Activated T-helper 1 cell treated with Interleukin-2 at 50 U/mL for 16 hours (primary cell): ENCODE measurements around the gene TDG.
"Not testable (repeated sequence)": the region's sequence is repeated elsewhere in the genome, so short reads cannot be mapped to it uniquely, and the experiment has no call there.

Experiments used
- DNase-seq: peaks from one replicate; pipeline ENCODE4 v3.0.0-alpha.2; 2020; ENCODE audit warnings: low read depth

TDG gene

GRCh38 chr12:104023710-104024109 lies 58.0 kb downstream of the TDG start:
- no peak for DNase-seq

GRCh38 chr12:104024348-104024747 lies 58.7 kb downstream of the TDG start:
- no peak for DNase-seq

- DNase-seq, result no peak
These were observed 60.1 kb downstream of the TDG start for GRCh38 chr12:104025771-104026170.

GRCh38 chr12:104026841-104027599 lies 61.3 kb downstream of the TDG start:
- no peak for DNase-seq

- not testable (repeated sequence) for DNase-seq
These were observed 64.9 kb downstream of the TDG start for GRCh38 chr12:104030596-104030995.

- not testable (repeated sequence) for DNase-seq
These were observed 70.5 kb downstream of the TDG start for GRCh38 chr12:104036143-104036542.
